HepG2 (cell line): ENCODE measurements around the gene DLST. TPM values are rescaled to one million over a fixed set of nuclear protein-coding genes. Genes with fewer than 3 reads are reported as not detected.

Source experiments
- FIP1L1 ChIP-seq: fragments of 200-400 bp; formaldehyde crosslinking; IDR thresholded peaks from 2 replicates; pipeline ENCODE4 v1.6.1; 2018; ENCODE audit warnings: low read depth, mild to moderate bottlenecking, low read length, moderate library complexity, borderline replicate concordance; ENCODE audit not compliant: insufficient read depth
- IKZF1 ChIP-seq: fragments of 450-650 bp; IDR thresholded peaks from 2 replicates; pipeline ENCODE4 v1.7.1; 2016
- MLLT10 ChIP-seq: sonication (generic); formaldehyde crosslinking; IDR thresholded peaks from 2 replicates; pipeline ENCODE4 v1.4.0; 2020; ENCODE audit warnings: missing genetic modification reagents
- NCOR1 ChIP-seq: fragments of 200-600 bp; sonication (generic); IDR thresholded peaks from 2 replicates; pipeline ENCODE4 v1.7.0; 2017; ENCODE audit warnings: antibody characterized with exemption, low read length, borderline replicate concordance
- NFKB2 ChIP-seq: sonication (generic); formaldehyde crosslinking; IDR thresholded peaks from 2 replicates; pipeline ENCODE4 v1.4.0; 2020; ENCODE audit warnings: missing genetic modification reagents, borderline replicate concordance
- NRL ChIP-seq: sonication (generic); formaldehyde crosslinking; IDR thresholded peaks from 2 replicates; pipeline ENCODE4 v1.5.0; 2020; ENCODE audit warnings: missing genetic modification reagents, mild to moderate bottlenecking, moderate library complexity, borderline replicate concordance
- RXRA ChIP-seq: sonication (generic); formaldehyde crosslinking; IDR thresholded peaks from 2 replicates; pipeline ENCODE4 v1.5.1; 2020; ENCODE audit warnings: missing genetic modification reagents
- TCF7L2 ChIP-seq: IDR thresholded peaks from 2 replicates; pipeline ENCODE4 v1.6.1; 2011; ENCODE audit warnings: mild to moderate bottlenecking, low read depth, low read length, moderate library complexity
- ZFP82 ChIP-seq: sonication (generic); formaldehyde crosslinking; IDR thresholded peaks from 2 replicates; pipeline ENCODE4 v1.5.1; 2020; ENCODE audit warnings: mild to moderate bottlenecking, missing genetic modification reagents, borderline replicate concordance
- ZKSCAN5 ChIP-seq: sonication (generic); formaldehyde crosslinking; IDR thresholded peaks from 2 replicates; pipeline ENCODE4 v1.5.1; 2020; ENCODE audit warnings: mild to moderate bottlenecking, missing genetic modification reagents
- ZNF160 ChIP-seq: sonication (generic); formaldehyde crosslinking; IDR thresholded peaks from 2 replicates; pipeline ENCODE4 v1.8.0; 2022; ENCODE audit warnings: mild to moderate bottlenecking, inconsistent platforms, missing genetic modification reagents
- ZNF256 ChIP-seq: sonication (generic); formaldehyde crosslinking; conservative IDR thresholded peaks from 2 replicates; pipeline ENCODE4 v1.4.0; 2020; ENCODE audit warnings: missing genetic modification reagents
- ZNF446 ChIP-seq: sonication (generic); formaldehyde crosslinking; IDR thresholded peaks from 2 replicates; pipeline ENCODE4 v1.5.0; 2020; ENCODE audit warnings: mild to moderate bottlenecking, missing genetic modification reagents
- ZNF510 ChIP-seq: sonication (generic); formaldehyde crosslinking; IDR thresholded peaks from 2 replicates; pipeline ENCODE4 v1.4.0; 2020; ENCODE audit warnings: low read depth, mild to moderate bottlenecking, missing genetic modification reagents
- ZNF530 ChIP-seq: sonication (generic); formaldehyde crosslinking; IDR thresholded peaks from 2 replicates; pipeline ENCODE4 v1.5.0; 2020; ENCODE audit warnings: low read depth, mild to moderate bottlenecking, missing genetic modification reagents
- polyA plus RNA-seq, 8 experiments: library from polyadenylated mRNA; depleted of rRNA in 3 of 8; stranded (reverse) in 7 of 8; unstranded in 1 of 8; fragments of >200 nt; fragmentation: Illumina TruSeq in 4 of 8; extraction: Trizol in 4 of 8; gene quantifications; 2 replicates each; pipeline versions ENCODE4 v1.2.1 to v1.2.3, GENCODE V29; 2011 to 2016; ENCODE audit warnings: low read depth in 4 of 8, missing spikeins in 1 of 8, mixed read lengths in 1 of 8; ENCODE audit not compliant: insufficient read depth in 1 of 8
- total RNA-seq, 5 experiments: library from RNA; depleted of rRNA; stranded (reverse); fragments of >200 nt; fragmentation: Illumina TruSeq; extraction: Trizol; gene quantifications; 2 replicates each; pipeline ENCODE4 v1.2.3, GENCODE V29; 2016; ENCODE audit warnings: low read depth in 1 of 5
- TF ChIP-seq, protein P1 (sequence below): sonication (generic); formaldehyde crosslinking; conservative IDR thresholded peaks from 2 replicates; pipeline ENCODE4 v1.8.0; 2022; ENCODE audit warnings: low read depth, missing genetic modification reagents
- TF ChIP-seq, protein P2 (sequence below): sonication (generic); formaldehyde crosslinking; IDR thresholded peaks from 2 replicates; pipeline ENCODE4 v1.4.0; 2020; ENCODE audit warnings: missing genetic modification reagents
- TF ChIP-seq, protein P3 (sequence below): sonication (generic); formaldehyde crosslinking; IDR thresholded peaks from 2 replicates; pipeline ENCODE4 v1.4.0; 2020; ENCODE audit warnings: missing genetic modification reagents, borderline replicate concordance

The DLST gene
- total and polyA plus RNA-seq, 2 of the 13 experiments (the other 11 are each of a cell fraction or from before 2014, with no cell fraction given), result 56.5 to 94.3 TPM

DNA sequence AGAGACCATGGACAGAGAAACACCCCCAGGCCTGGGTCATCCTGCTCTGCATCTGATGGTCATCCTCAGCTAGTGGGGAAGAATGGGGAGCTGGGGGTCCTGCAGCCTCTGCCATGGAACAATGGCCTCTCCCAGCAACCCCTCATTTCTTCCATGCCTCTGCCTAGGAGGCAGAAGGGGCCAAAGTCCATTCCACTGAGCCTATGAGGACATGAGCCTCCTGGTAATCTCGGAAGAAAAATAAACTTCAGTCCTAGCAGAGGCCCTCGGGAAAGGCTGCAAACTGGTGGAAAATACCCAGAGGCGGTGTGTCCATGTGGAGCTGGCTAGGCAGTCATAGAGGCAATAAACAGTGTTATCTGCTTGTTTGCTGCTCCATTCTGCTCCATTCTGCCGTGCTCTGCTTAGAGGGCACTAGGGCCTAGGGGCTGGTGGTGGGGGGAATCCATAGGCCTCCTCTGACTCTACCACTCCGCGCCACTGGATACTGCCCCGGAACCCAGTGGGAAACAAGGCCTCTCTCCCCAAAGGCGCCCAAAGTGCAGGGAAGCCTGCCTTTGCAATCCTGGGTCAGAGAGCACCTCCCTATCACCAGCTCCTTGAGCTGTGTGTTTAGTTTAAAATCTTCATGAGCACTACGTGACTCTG, 69.2 kb downstream of the DLST start (continued):
- TF ChIP-seq NRL (peak; percentile 62; the same call in 1 of the 2 replicates), MLLT10 (CRISPR knock-in tag) (no peak), ZNF256 (CRISPR knock-in tag) (no peak), ZKSCAN5 (CRISPR knock-in tag) (no peak), ZNF510 (no peak), NCOR1 (peak; percentile 62; the same call in 1 of the 2 replicates), ZFP82 (no peak), ZNF530 (CRISPR knock-in tag) (no peak), IKZF1 (no peak), FIP1L1 (no peak), ZNF160 (no peak), RXRA (CRISPR knock-in tag) (0 out of 2 replicates have a peak, but pooled peaks have one; percentile 13), NFKB2 (no peak), TCF7L2 (no peak), ZNF446 (no peak)
- TF ChIP-seq, protein P1, sequence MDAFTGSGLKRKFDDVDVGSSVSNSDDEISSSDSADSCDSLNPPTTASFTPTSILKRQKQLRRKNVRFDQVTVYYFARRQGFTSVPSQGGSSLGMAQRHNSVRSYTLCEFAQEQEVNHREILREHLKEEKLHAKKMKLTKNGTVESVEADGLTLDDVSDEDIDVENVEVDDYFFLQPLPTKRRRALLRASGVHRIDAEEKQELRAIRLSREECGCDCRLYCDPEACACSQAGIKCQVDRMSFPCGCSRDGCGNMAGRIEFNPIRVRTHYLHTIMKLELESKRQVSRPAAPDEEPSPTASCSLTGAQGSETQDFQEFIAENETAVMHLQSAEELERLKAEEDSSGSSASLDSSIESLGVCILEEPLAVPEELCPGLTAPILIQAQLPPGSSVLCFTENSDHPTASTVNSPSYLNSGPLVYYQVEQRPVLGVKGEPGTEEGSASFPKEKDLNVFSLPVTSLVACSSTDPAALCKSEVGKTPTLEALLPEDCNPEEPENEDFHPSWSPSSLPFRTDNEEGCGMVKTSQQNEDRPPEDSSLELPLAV (CRISPR knock-in tag), result no peak
- TF ChIP-seq, protein P2, sequence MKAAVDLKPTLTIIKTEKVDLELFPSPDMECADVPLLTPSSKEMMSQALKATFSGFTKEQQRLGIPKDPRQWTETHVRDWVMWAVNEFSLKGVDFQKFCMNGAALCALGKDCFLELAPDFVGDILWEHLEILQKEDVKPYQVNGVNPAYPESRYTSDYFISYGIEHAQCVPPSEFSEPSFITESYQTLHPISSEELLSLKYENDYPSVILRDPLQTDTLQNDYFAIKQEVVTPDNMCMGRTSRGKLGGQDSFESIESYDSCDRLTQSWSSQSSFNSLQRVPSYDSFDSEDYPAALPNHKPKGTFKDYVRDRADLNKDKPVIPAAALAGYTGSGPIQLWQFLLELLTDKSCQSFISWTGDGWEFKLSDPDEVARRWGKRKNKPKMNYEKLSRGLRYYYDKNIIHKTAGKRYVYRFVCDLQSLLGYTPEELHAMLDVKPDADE (CRISPR knock-in tag), result no peak
- TF ChIP-seq, protein P3, sequence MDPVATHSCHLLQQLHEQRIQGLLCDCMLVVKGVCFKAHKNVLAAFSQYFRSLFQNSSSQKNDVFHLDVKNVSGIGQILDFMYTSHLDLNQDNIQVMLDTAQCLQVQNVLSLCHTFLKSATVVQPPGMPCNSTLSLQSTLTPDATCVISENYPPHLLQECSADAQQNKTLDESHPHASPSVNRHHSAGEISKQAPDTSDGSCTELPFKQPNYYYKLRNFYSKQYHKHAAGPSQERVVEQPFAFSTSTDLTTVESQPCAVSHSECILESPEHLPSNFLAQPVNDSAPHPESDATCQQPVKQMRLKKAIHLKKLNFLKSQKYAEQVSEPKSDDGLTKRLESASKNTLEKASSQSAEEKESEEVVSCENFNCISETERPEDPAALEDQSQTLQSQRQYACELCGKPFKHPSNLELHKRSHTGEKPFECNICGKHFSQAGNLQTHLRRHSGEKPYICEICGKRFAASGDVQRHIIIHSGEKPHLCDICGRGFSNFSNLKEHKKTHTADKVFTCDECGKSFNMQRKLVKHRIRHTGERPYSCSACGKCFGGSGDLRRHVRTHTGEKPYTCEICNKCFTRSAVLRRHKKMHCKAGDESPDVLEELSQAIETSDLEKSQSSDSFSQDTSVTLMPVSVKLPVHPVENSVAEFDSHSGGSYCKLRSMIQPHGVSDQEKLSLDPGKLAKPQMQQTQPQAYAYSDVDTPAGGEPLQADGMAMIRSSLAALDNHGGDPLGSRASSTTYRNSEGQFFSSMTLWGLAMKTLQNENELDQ (CRISPR knock-in tag), result no peak
